HG03139 (cell line): Measurements from ENCODE around the gene ADCYAP1.

Source experiments
- ATAC-seq: cut with Tn5 transposase; IDR thresholded peaks from one replicate; pipeline ENCODE4 v1.9.1; 2021; ENCODE audit not compliant: unreplicated experiment

The ADCYAP1 gene

GRCh38 chr18:959854-960253, 55.2 kb downstream of the ADCYAP1 start:
- ATAC-seq, result no peak
